IPS-15b (cell line): ENCODE data around the gene SRSF2.

ENCODE experiments used
- H3K27me3 ChIP-seq: one replicate; pipeline ENCODE4 v1.6.1; 2013; ENCODE audit warnings: low read length; ENCODE audit not compliant: control insufficient read depth, insufficient read depth
- H3K36me3 ChIP-seq: one replicate; pipeline ENCODE4 v1.6.1; 2013; ENCODE audit warnings: low read length; ENCODE audit not compliant: control insufficient read depth, insufficient read depth
- H3K4me1 ChIP-seq: one replicate; pipeline ENCODE4 v1.6.1; 2013; ENCODE audit warnings: mild to moderate bottlenecking, low read length; ENCODE audit not compliant: control insufficient read depth, insufficient read depth
- H3K4me3 ChIP-seq: one replicate; pipeline ENCODE4 v1.5.1; 2013; ENCODE audit warnings: low read depth, low read length
- H3K9ac ChIP-seq: one replicate; pipeline ENCODE4 v1.6.1; 2013; ENCODE audit warnings: low read depth, mild to moderate bottlenecking, low read length
- H3K9me3 ChIP-seq: one replicate; pipeline ENCODE4 v1.6.1; 2013; ENCODE audit warnings: mild to moderate bottlenecking, low read length; ENCODE audit not compliant: control insufficient read depth, insufficient read depth

SRSF2 gene

GRCh38 chr17:76737082-76737675 lies at the start of gene SRSF2:
Gene SRSF2, minus strand, starts transcription at chr17:76737331. Its CDS starts 171 bp downstream, at chr17:76737160.
- Histone ChIP-seq H3K27me3 (no peaks in the 10 kb centered on the region), H3K9me3 (no peaks in the 10 kb centered on the region), H3K4me3 (peak within 1 kb of the TSS; percentile 98), H3K9ac (peak within 1 kb of the TSS; percentile 99), H3K4me1 (peaks cover 12% of the 10 kb centered on the region), H3K36me3 (peaks cover 33% of the 10 kb centered on the region)

GRCh38 chr17:76784926-76785325 lies 47.8 kb upstream of the SRSF2 start:
- Histone ChIP-seq H3K9me3 (no peaks in the 10 kb centered on the region), H3K4me1 (no peaks in the 10 kb centered on the region), H3K9ac (no peak overlapping the region), H3K27me3 (no peaks in the 10 kb centered on the region), H3K36me3 (peaks cover 3% of the 10 kb centered on the region), H3K4me3 (no peak overlapping the region)

GRCh38 chr17:76783146-76783545 lies 46.0 kb upstream of the SRSF2 start:
- H3K27me3 ChIP-seq, result no peaks in the 10 kb centered on the region
- peaks cover 3% of the 10 kb centered on the region for H3K36me3 ChIP-seq
- H3K4me3 ChIP-seq, result no peak overlapping the region
- H3K9me3 ChIP-seq, result no peaks in the 10 kb centered on the region
- H3K9ac ChIP-seq, result no peak overlapping the region
- H3K4me1 ChIP-seq, result no peaks in the 10 kb centered on the region

GRCh38 chr17:76781056-76781982 lies 44.2 kb upstream of the SRSF2 start:
- no peak overlapping the region for H3K9ac ChIP-seq
- H3K4me3 ChIP-seq, result no peak overlapping the region
- H3K4me1 ChIP-seq, result no peaks in the 10 kb centered on the region
- H3K9me3 ChIP-seq, result no peaks in the 10 kb centered on the region
- no peaks in the 10 kb centered on the region for H3K27me3 ChIP-seq
- H3K36me3 ChIP-seq, result peaks cover 3% of the 10 kb centered on the region

GRCh38 chr17:76775021-76775600 lies 38.0 kb upstream of the SRSF2 start:
- no peak overlapping the region for H3K4me3 ChIP-seq
- H3K9me3 ChIP-seq, result no peaks in the 10 kb centered on the region
- peaks cover 8% of the 10 kb centered on the region for H3K36me3 ChIP-seq
- no peak overlapping the region for H3K9ac ChIP-seq
- no peaks in the 10 kb centered on the region for H3K4me1 ChIP-seq
- H3K27me3 ChIP-seq, result no peaks in the 10 kb centered on the region

- Histone ChIP-seq H3K4me3 (no peak overlapping the region), H3K27me3 (no peaks in the 10 kb centered on the region), H3K9me3 (no peaks in the 10 kb centered on the region), H3K36me3 (peaks cover 8% of the 10 kb centered on the region), H3K9ac (no peak overlapping the region), H3K4me1 (no peaks in the 10 kb centered on the region)
Observed at GRCh38 chr17:76772842-76773525, 35.9 kb upstream of the SRSF2 start.

GRCh38 chr17:76758570-76758969 lies 21.4 kb upstream of the SRSF2 start:
- Histone ChIP-seq H3K36me3 (no peaks in the 10 kb centered on the region), H3K27me3 (no peaks in the 10 kb centered on the region), H3K9ac (no peak overlapping the region), H3K4me3 (no peak overlapping the region), H3K9me3 (no peaks in the 10 kb centered on the region), H3K4me1 (no peaks in the 10 kb centered on the region)

GRCh38 chr17:76757256-76757655 lies 20.1 kb upstream of the SRSF2 start:
- Histone ChIP-seq H3K9ac (no peak overlapping the region), H3K36me3 (no peaks in the 10 kb centered on the region), H3K9me3 (no peaks in the 10 kb centered on the region), H3K4me1 (no peaks in the 10 kb centered on the region), H3K4me3 (no peak overlapping the region), H3K27me3 (no peaks in the 10 kb centered on the region)

- Histone ChIP-seq H3K4me1 (no peaks in the 10 kb centered on the region), H3K9ac (no peak overlapping the region), H3K9me3 (no peaks in the 10 kb centered on the region), H3K36me3 (no peaks in the 10 kb centered on the region), H3K27me3 (no peaks in the 10 kb centered on the region), H3K4me3 (no peak overlapping the region)
Observed at GRCh38 chr17:76755285-76755684, 18.2 kb upstream of the SRSF2 start.

GRCh38 chr17:76753061-76753961 lies 16.2 kb upstream of the SRSF2 start:
- H3K27me3 ChIP-seq, result no peaks in the 10 kb centered on the region
- H3K9ac ChIP-seq, result no peak overlapping the region
- no peak overlapping the region for H3K4me3 ChIP-seq
- no peaks in the 10 kb centered on the region for H3K36me3 ChIP-seq
- H3K9me3 ChIP-seq, result no peaks in the 10 kb centered on the region
- no peaks in the 10 kb centered on the region for H3K4me1 ChIP-seq

- H3K4me1 ChIP-seq, result no peaks in the 10 kb centered on the region
- H3K27me3 ChIP-seq, result no peaks in the 10 kb centered on the region
- H3K36me3 ChIP-seq, result no peaks in the 10 kb centered on the region
- H3K4me3 ChIP-seq, result no peak overlapping the region
- no peak overlapping the region for H3K9ac ChIP-seq
- H3K9me3 ChIP-seq, result no peaks in the 10 kb centered on the region
Observed at GRCh38 chr17:76752006-76752405, 14.9 kb upstream of the SRSF2 start.
